ENCODE data around the gene SEC24B.

Gene SEC24B

DNA sequence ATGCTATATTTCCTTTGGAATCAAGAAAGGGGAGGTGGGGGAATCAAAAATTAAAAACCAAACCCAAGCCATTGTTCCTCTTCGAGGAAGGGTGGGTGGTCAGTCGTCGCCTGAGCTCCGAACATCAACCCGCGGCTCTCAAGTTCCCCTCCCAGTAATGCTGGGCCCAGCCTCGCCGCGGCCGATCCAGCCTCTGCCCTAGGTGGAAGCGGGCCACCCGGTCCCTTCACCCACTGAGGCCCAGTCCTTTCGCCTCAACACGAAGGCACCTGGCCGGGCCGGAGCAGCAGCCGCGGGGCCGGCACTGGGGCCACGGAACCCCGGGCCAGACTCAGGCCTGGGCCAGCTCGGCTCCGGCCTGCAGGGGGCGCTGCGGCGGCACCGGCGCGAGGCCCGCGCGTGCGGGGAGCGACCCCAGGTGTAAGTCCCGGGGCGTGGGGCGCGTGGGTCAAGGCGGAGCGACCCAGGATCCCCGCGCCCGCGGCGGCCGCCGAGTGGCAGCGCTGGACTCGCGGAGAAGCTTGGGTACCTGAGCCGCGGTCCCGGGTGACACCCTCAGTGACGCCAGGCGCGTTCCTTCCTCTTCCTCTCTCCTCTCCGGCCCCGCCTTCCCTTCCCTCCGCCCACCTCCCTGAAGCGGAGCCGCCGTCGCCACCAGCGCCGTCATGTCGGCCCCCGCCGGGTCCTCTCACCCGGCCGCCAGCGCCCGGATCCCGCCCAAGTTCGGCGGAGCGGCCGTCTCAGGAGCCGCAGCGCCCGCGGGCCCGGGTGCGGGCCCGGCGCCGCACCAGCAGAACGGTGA, at the start of gene SEC24B:
SEC24B (plus strand) TSS at position 611 of the 802 bp plus-strand sequence; CDS start at position 666, 55 bp downstream.
- 0 out of 2 replicates have a peak within 1 kb of the TSS, but pooled peaks have one; percentile 2 for H3K27ac ChIP-seq
- no peak for DNase-seq (ENCODE audit: low read depth, low spot score)
- no peaks in the 10 kb centered on the region for H3K9me3 ChIP-seq (ENCODE audit: low read depth, low read length)
- peak within 1 kb of the TSS; percentile 88 for H3K4me3 ChIP-seq
- TF ChIP-seq FOXP2 (optimal IDR thresholded peaks at IDR 0.05; ENCODE audit: control extremely low read depth, extremely low read length, insufficient read depth) (peak; percentile 52), POLR2AphosphoS5 (IDR thresholded peaks at IDR 0.05; ENCODE audit: borderline replicate concordance, low read depth, low read length) (peak; percentile 76), EZH2 (IDR thresholded peaks at IDR 0.05) (no peak)
- peak within 1 kb of the TSS; percentile 87 for H3K9ac ChIP-seq (ENCODE audit: insufficient read length)
- no peaks in the 10 kb centered on the region for H3K36me3 ChIP-seq (ENCODE audit: insufficient read depth, low read length)

DNA sequence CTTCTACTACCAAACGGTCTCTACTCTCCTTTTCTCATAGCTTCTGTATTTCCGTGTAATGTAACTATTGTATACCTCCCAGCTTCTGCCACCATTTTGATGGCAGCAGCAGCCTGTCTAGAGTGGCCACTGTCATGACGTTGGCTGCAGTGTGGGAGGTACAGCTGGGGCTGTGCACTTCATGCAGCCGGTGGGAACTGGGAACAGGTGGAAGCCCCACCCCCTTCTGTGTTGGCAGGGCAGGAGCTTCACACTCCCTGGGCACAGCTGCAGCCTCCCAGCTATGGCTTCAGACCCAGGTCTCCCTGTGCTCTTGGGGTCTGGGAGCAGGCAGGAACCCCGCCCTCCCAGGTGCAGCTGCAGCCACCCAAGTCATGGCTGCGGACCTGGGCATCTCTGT, 49.8 kb upstream of the SEC24B start:
- Histone ChIP-seq H3K36me3 (ENCODE audit: insufficient read depth, low read length) (no peaks in the 10 kb centered on the region), H3K9ac (ENCODE audit: insufficient read length) (no peak overlapping the region)
- no peak for TF ChIP-seq FOXP2 (optimal IDR thresholded peaks at IDR 0.05; ENCODE audit: control extremely low read depth, extremely low read length, insufficient read depth)
- no peak for TF ChIP-seq POLR2AphosphoS5 (IDR thresholded peaks at IDR 0.05; ENCODE audit: borderline replicate concordance, low read depth, low read length)
- TF ChIP-seq EZH2 (IDR thresholded peaks at IDR 0.05): no peak

DNA sequence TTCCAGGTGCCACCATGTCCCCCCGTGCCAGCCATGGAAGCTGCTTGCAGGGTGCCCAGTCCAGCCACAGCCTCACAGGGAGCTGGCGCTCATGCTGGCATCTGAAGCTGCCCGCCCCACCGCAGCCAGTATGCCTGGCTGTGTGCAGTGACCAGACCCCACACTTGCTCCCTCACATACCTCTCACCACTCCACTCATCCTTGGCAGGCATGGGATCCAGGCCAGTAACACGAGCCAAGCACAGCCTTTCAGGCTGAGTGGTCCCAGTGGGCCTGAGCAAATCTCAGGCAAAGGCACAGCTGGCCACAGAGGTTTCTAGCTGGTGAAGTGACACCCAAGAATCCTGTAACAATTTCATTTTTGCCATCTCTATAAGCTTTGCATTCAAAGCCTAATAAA, 48.4 kb upstream of the SEC24B start:
- Histone ChIP-seq H3K27ac (no peak overlapping the region), H3K9ac (ENCODE audit: insufficient read length) (no peak overlapping the region), H3K36me3 (ENCODE audit: insufficient read depth, low read length) (no peaks in the 10 kb centered on the region), H3K4me3 (no peak overlapping the region), H3K9me3 (ENCODE audit: low read depth, low read length) (no peaks in the 10 kb centered on the region)
- TF ChIP-seq EZH2 (IDR thresholded peaks at IDR 0.05) (no peak), POLR2AphosphoS5 (IDR thresholded peaks at IDR 0.05; ENCODE audit: borderline replicate concordance, low read depth, low read length) (no peak), FOXP2 (optimal IDR thresholded peaks at IDR 0.05; ENCODE audit: control extremely low read depth, extremely low read length, insufficient read depth) (no peak)
- no peak for DNase-seq (ENCODE audit: low read depth, low spot score)

More for the DNA sequence above, 49.8 kb upstream of the SEC24B start:
- Histone ChIP-seq H3K4me3 (no peak overlapping the region), H3K27ac (no peak overlapping the region), H3K9me3 (ENCODE audit: low read depth, low read length) (no peaks in the 10 kb centered on the region)
- DNase-seq (ENCODE audit: low read depth, low spot score): no peak

DNA sequence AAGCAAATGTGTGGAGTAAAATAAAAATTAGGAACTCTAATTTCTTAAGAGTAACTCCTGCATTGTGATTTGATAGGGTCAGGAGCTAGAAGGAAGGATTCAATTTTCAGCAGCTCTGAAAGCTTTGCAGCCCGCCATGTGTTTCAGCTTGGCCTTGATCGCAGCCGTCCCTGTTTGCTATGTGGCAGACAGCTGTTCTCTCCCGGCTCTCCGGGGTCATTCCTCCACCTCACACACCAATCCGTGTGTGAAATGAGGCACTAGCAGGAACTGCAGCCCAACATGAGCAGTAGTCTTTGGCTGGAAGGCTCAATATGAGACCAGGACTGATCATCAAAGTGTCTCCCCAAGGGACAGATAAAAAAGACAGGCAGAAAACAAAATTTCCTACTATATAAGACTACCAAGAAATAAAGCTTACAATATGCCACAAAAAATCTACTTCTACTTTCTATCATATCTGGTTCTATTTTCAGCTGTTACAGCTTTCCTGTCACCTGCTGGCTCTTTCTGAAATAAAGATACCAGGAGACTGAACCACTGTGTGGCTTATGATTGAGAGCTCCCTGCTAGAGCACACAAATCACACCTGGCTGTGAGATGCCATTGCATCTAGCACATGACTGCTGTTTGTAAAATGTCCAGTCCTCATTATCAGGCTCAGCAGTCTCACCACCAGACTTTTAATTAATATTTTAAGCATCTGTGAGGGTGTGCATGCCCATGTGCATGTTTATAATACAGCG, 44.1 kb upstream of the SEC24B start:
- TF ChIP-seq FOXP2 (optimal IDR thresholded peaks at IDR 0.05; ENCODE audit: control extremely low read depth, extremely low read length, insufficient read depth) (no peak), POLR2AphosphoS5 (IDR thresholded peaks at IDR 0.05; ENCODE audit: borderline replicate concordance, low read depth, low read length) (no peak), EZH2 (IDR thresholded peaks at IDR 0.05) (no peak)
- Histone ChIP-seq H3K36me3 (ENCODE audit: insufficient read depth, low read length) (no peaks in the 10 kb centered on the region), H3K27ac (no peak overlapping the region), H3K9me3 (ENCODE audit: low read depth, low read length) (no peaks in the 10 kb centered on the region), H3K9ac (ENCODE audit: insufficient read length) (no peak overlapping the region), H3K4me3 (no peak overlapping the region)
- no peak for DNase-seq (ENCODE audit: low read depth, low spot score)

- TF ChIP-seq EZH2 (IDR thresholded peaks at IDR 0.05): no peak
- TF ChIP-seq FOXP2 (optimal IDR thresholded peaks at IDR 0.05; ENCODE audit: control extremely low read depth, extremely low read length, insufficient read depth): no peak
- TF ChIP-seq POLR2AphosphoS5 (IDR thresholded peaks at IDR 0.05; ENCODE audit: borderline replicate concordance, low read depth, low read length): no peak
- H3K36me3 ChIP-seq (ENCODE audit: insufficient read depth, low read length): no peaks in the 10 kb centered on the region
- no peaks in the 10 kb centered on the region for H3K9me3 ChIP-seq (ENCODE audit: low read depth, low read length)
- H3K9ac ChIP-seq (ENCODE audit: insufficient read length): no peak overlapping the region
- no peak overlapping the region for H3K27ac ChIP-seq
- no peak overlapping the region for H3K4me3 ChIP-seq
- no peak for DNase-seq (ENCODE audit: low read depth, low spot score)
Observed at GRCh38 chr4:109390115-109390768, 43.4 kb upstream of the SEC24B start.

GRCh38 chr4:109395694-109396093, 37.9 kb upstream of the SEC24B start:
- H3K4me3 ChIP-seq: no peak overlapping the region
- H3K9ac ChIP-seq (ENCODE audit: insufficient read length): no peak overlapping the region
- H3K9me3 ChIP-seq (ENCODE audit: low read depth, low read length): no peaks in the 10 kb centered on the region
- no peaks in the 10 kb centered on the region for H3K36me3 ChIP-seq (ENCODE audit: insufficient read depth, low read length)
- no peak for DNase-seq (ENCODE audit: low read depth, low spot score)
- no peak overlapping the region for H3K27ac ChIP-seq
- TF ChIP-seq FOXP2 (optimal IDR thresholded peaks at IDR 0.05; ENCODE audit: control extremely low read depth, extremely low read length, insufficient read depth): no peak
- no peak for TF ChIP-seq POLR2AphosphoS5 (IDR thresholded peaks at IDR 0.05; ENCODE audit: borderline replicate concordance, low read depth, low read length)
- no peak for TF ChIP-seq EZH2 (IDR thresholded peaks at IDR 0.05)

DNA sequence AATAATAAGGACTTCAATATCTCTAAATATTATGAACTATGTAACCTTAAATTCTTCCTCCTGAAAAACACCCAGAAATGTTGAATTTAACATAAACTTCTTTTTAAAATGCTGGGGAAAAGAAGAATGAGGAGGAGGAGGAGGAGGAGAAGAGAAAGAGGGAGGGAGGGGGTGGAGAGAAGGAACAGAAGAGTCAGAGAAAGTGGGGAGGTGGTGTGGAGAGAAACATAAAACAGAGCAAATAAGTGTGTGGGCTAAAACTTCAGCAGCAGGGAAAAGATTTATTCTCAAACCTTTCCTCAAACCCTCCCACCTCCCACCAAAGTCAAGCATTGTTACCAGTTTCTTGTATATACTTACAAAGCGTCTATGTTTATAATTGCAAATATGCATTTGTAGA, 34.7 kb upstream of the SEC24B start:
- TF ChIP-seq POLR2AphosphoS5 (IDR thresholded peaks at IDR 0.05; ENCODE audit: borderline replicate concordance, low read depth, low read length) (no peak), EZH2 (IDR thresholded peaks at IDR 0.05) (no peak), FOXP2 (optimal IDR thresholded peaks at IDR 0.05; ENCODE audit: control extremely low read depth, extremely low read length, insufficient read depth) (no peak)
- Histone ChIP-seq H3K9me3 (ENCODE audit: low read depth, low read length) (no peaks in the 10 kb centered on the region), H3K4me3 (no peak overlapping the region), H3K27ac (no peak overlapping the region), H3K9ac (ENCODE audit: insufficient read length) (no peak overlapping the region), H3K36me3 (ENCODE audit: insufficient read depth, low read length) (no peaks in the 10 kb centered on the region)
- DNase-seq (ENCODE audit: low read depth, low spot score): no peak
